Limb (tissue), 2 donors: ENCODE results near the gene AMACR.
"Not testable (repeated sequence)": the region's sequence is repeated elsewhere in the genome, so short reads cannot be mapped to it uniquely, and the experiment has no call there.

Source experiments
- DNase-seq, 2 donors: peaks; one replicate each; pipeline ENCODE4 v3.0.0-alpha.2; 2016; ENCODE audit errors: extremely low spot score in 2 of 2

The AMACR gene

DNA sequence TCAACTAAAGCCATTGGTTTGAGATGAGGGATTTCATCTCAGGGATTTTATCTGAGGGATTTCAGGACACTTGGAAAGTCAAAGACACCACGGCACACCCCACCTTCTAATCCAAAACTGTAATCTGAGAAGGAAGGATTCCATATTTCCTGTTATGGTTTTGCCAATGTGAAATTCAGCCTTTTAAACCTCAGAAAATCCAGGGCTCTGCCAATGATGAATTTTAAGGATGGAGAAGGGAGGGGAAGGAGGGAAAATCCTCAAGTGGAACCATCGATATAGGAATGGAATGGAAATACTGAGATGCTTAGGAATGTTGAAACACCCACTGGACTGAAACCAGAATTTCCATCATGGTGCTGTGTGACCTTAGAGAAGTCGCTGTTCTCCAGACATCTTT lies 29.9 kb upstream of the AMACR start:
- DNase-seq, result no peak

- DNase-seq, result no peak
Observed at GRCh38 chr5:34035756-34036155, 27.9 kb upstream of the AMACR start.

GRCh38 chr5:34034534-34035327 lies 26.9 kb upstream of the AMACR start:
- no peak for DNase-seq

GRCh38 chr5:34031966-34032365 lies 24.1 kb upstream of the AMACR start:
- no peak for DNase-seq

GRCh38 chr5:34031117-34031516 lies 23.3 kb upstream of the AMACR start:
- DNase-seq, result no peak

DNA sequence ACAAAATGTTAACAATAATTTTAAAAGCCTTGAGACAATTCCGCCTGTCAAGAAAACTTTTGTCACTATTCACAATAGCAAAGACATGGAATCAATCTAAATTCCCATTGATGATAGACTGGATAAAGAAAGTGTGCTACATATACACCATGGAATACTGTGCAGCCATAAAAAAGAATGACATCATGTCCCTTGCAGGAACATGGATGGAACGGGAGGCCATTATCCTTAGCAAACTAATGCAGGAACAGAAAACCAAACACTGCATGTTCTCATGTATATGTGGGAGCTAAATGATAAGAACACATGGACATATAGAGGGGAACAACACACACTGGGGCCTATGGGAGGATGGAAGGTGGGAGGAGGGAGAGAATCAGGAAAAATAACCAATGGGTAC lies 22.7 kb upstream of the AMACR start:
- not testable (repeated sequence) for DNase-seq

DNA sequence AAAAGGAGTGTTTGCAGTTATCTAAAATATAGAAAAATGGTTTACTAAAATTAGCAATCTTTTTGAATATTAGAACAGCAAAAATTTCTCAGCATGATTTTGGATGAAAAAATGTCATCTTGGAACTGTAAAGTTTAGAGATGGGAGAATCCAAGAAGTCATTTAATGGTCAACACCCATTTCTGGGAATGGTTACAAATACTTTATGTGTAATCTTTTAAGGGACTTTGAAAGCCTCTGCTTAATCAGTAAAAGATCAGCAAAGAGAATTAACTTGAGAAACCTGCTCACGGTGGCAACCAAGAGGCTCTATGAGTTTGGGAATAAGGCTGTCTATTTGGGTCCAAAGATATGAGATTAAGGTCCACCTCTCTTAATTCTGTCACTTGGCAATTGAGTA lies 22.2 kb upstream of the AMACR start:
- DNase-seq, result no peak

GRCh38 chr5:34028349-34028748 lies 20.5 kb upstream of the AMACR start:
- DNase-seq, result no peak

DNA sequence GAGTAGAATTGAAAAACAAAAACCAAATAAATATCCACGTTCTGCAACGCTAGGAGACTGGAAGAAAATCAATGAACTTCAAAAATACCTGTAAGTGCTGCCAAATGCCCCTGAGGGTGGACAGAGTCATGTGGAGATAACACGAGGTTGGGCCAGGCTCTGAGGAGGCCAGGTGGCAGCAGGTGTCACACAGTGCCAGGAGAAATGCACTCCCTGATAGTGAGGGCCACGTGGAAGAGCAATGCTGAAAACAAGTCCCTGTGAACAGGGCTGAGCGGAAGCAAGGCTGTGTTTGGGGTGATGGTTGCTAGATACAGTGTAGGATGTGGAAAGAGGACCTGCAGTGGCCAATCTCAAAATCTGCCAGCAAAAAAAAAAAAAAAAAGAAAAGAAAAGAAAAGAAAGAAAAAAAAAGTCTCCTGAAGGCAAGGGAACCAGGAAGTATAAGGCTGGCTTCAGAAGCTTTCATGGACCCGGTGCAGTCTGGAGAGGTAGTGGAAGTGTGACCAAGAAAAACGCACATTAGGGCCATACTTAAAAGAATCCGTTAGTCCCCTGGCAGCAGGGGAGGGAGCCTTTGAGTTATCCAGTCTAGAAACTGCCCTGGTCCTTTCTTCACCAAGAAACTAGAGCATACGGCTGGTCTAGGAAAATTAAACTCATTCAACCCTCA lies 18.4 kb upstream of the AMACR start:
- DNase-seq, result no peak

- DNase-seq, result no peak
Observed at GRCh38 chr5:34022121-34022705, 14.4 kb upstream of the AMACR start.

GRCh38 chr5:34021334-34021733 lies 13.5 kb upstream of the AMACR start:
- DNase-seq, result no peak

DNA sequence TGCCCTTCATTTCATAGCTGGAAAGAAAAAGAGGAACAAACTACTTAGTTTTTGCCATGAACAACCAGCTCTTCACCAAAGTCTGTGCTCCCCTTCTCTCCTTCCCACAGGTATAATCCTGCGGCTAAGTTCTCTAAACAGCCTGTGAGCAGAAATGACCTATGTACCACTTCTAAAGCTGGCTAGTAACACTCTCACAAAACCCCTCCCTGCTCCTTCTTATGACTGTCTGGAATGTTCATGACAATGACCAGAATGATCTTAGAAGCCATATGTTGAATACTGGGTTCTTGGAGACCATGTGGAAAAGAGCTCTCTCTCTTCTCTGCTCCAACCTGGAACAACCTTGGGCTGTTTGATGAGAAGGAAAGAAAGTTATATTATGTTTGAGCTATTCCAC lies 12.9 kb upstream of the AMACR start:
- DNase-seq, result no peak

DNA sequence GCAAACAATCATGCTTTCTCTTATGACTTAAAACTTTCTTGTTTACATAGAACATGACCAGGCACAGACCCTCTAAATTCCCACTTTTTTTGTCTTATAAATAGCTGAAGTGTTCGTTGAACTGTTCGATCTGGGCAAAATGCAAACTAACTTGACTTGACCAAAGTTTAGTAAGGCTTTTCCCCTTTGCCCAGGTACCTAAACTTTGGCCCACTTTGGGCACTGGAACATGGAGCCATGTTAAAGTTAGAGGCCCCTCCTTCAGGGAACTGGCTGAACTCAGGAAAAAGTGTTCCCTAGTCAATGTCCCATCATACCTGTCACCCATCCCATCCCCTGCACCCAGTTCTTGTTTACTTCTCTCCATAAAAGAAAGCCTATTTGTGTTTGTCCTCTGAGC lies 9.4 kb upstream of the AMACR start:
- no peak for DNase-seq

- no peak for DNase-seq
Observed at GRCh38 chr5:34016750-34017149, 8.9 kb upstream of the AMACR start.

DNA sequence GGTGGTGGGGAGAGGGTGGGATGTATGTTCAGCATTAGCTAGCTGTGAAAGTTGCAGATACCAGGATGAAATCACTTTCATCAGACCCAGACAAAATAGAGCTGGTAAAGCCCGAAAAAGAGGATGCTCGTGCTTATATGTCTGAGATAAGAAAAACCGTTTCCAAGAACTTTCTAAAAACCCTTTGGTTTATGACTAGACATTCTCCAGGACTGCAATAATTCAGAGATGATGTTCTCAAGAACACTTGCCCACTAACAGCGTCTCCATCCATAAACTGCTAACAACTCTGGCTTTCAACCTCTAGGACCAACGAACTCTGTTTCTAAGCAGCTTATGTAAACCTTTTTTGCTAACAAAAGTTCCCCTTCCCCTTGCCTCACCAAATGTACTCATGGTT lies 8.4 kb upstream of the AMACR start:
- DNase-seq, result no peak

- no peak for DNase-seq
Observed at GRCh38 chr5:34015120-34015822, 7.4 kb upstream of the AMACR start.

DNA sequence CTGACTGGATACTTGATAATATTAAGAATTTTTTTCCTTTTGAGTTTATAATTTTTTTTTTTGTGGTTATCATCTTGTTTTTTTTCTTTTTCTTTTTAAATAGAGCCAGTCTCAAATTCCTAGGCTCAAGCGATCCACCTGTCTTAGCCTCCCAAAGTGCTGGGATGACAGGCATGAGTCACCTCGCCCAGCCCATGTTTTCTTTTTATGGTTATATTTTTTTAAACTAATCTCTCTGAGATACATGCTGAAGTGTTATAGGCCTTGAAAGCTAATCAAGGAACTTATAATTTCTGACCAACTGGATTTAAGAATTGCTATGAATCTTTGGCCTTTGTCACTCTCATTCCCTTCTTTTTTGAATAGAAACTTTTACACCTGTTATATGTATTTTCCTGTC lies 6.8 kb upstream of the AMACR start:
- no peak for DNase-seq

- DNase-seq, result no peak
Observed at GRCh38 chr5:34013547-34013946, 5.7 kb upstream of the AMACR start.

DNA sequence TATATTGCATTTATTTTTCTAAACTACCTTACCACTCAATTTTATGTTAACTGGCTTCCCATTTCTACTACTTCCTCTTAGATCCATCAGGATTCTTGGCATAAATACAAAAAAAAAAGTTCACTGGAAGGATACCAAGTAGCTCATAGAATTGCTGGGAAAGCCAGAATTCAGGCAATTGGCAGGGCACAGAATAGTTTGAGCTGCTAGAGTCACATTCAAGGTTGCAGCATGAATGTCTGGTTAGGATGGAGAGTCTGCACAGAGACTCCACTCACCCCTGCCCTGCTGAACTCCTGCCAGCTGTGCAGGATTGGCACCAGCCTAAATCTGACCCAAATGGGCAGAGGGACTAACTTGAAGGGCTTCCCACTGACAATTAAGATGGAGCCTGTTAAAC lies 4.9 kb upstream of the AMACR start:
- DNase-seq, result peak; percentile 36 to 72

DNA sequence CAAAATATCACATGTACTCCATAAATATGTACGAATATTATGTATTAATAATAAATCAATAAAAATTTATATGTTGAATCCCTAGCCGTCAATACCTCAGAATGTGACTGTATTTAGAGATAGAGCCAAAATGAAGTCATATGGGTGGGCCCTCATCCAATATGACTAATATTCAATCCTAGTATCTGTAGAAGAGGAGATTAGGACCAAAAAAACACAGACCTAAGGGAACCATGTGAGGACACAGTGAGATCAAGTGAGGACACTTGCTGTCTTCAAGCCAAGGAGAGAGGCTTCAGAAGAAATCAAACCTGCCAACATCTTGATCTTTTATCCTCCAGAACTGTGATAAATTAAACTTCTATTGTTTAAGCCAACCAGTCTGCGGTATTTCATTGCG lies 3.7 kb upstream of the AMACR start:
- DNase-seq, result no peak

- DNase-seq, result not testable (repeated sequence)
Observed at GRCh38 chr5:34010146-34010545, 2.3 kb upstream of the AMACR start.

GRCh38 chr5:34009610-34010009 lies 1.8 kb upstream of the AMACR start:
- no peak for DNase-seq
